Naive B cell (primary cell): ENCODE measurements around the gene KANK4. TPM values are rescaled to one million over a fixed set of nuclear protein-coding genes. Genes with fewer than 3 reads are reported as not detected.

ENCODE experiments used
- ATAC-seq, 2 donors: fragments of 150-1000 bp; cut with Tn5 transposase; 2 replicates each; pipeline ENCODE4 v1.10.0; 2021; ENCODE audit warnings: low read depth in 2 of 2, mild to moderate bottlenecking in 2 of 2, moderate library complexity in 2 of 2
- DNase-seq: peaks from one replicate; pipeline ENCODE4 v3.0.0; 2022
- H3K27ac Mint-ChIP-seq, 6 donors: one replicate each; pipeline ENCODE4 v1.8.0; 2020 to 2022; ENCODE audit warnings: mild to moderate bottlenecking in 6 of 6, mixed read lengths in 6 of 6, moderate library complexity in 5 of 6, inconsistent platforms in 2 of 6
- H3K27me3 Mint-ChIP-seq, 3 donors: one replicate each; pipeline ENCODE4 v1.8.0; 2021 to 2022; ENCODE audit warnings: mixed read lengths in 3 of 3, mild to moderate bottlenecking in 1 of 3
- H3K36me3 Mint-ChIP-seq, 2 donors: one replicate each; pipeline ENCODE4 v1.8.0; 2020 to 2022; ENCODE audit warnings: mixed read lengths in 2 of 2, inconsistent platforms in 1 of 2, mild to moderate bottlenecking in 1 of 2
- H3K4me1 Mint-ChIP-seq, 3 donors: one replicate each; pipeline ENCODE4 v1.8.0; 2020 to 2022; ENCODE audit warnings: mixed read lengths in 3 of 3, inconsistent platforms in 1 of 3, mild to moderate bottlenecking in 1 of 3, moderate library complexity in 1 of 3
- H3K4me3 Mint-ChIP-seq, 8 donors: one replicate each; pipeline ENCODE4 v1.8.0; 2020 to 2022; ENCODE audit warnings: mild to moderate bottlenecking in 8 of 8, mixed read lengths in 8 of 8, moderate library complexity in 8 of 8, inconsistent platforms in 2 of 8
- H3K9me3 Mint-ChIP-seq, 7 donors: one replicate each; pipeline ENCODE4 v1.8.0; 2020 to 2022; ENCODE audit warnings: mixed read lengths in 7 of 7, mild to moderate bottlenecking in 5 of 7, inconsistent platforms in 2 of 7, moderate library complexity in 1 of 7
- polyA plus RNA-seq, 6 donors: library from polyadenylated mRNA; unstranded; fragments of 300-500 nt; fragmentation: Illumina TruSeq; gene quantifications; one replicate each; pipeline ENCODE4 v1.2.3, GENCODE V29; 2021; ENCODE audit warnings: low read depth in 6 of 6

The KANK4 gene
- polyA plus RNA-seq, 6 donors from 2014 or later, result not detected

DNA sequence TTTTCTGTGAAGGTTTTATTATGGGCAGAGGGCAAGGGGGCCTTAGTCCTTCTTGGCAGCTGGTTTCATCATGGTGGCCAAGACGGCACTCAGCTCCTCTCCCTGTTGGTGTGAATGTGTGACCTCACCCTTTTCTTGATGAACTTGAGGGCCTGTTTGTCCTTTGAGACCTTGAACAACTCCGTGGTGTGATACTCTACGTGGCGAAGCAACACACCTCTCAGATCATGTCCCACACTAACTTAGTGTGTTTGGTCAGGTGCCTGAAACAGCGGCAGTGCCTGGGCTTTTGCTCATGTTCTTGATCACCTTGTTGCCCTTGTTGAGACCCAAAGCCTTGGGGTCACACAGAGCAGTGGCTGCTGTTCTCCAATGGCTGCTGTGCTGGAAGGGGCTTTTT, 111.1 kb downstream of the KANK4 start:
- ATAC-seq (no peak), DNase-seq (no peak)
- Mint-ChIP-seq H3K4me3 (peak overlapping the region in 1 of 8 donors; percentile 11), H3K9me3 (peaks cover 7 to 32% (median 26%) of the 10 kb centered on the region in 7 donors), H3K36me3 (peaks cover 5 to 11% of the 10 kb centered on the region in 2 donors), H3K4me1 (no peaks in the 10 kb centered on the region), H3K27ac (no peak overlapping the region), H3K27me3 (peaks cover 0 to 9% (median 4%) of the 10 kb centered on the region in 3 donors)

DNA sequence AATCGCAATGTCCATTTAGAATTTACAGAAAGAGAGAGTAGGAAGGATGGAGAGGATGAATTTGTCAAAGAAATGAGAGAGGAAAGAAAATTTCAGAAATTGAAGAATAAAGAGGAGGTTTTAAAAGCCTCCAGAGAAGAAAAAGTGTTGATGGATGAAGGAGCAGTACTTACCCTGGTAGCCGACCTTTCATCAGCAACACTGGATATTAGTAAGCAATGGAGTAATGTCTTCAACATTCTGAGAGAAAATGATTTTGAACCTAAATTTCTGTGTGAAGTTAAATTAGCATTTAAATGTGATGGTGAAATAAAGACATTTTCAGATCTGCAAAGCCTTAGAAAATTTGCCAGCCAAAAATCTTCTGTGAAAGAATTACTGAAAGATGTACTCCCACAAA, 112.0 kb downstream of the KANK4 start:
- Mint-ChIP-seq H3K27ac (no peak overlapping the region), H3K4me1 (no peaks in the 10 kb centered on the region), H3K4me3 (no peak overlapping the region), H3K36me3 (peaks cover 5 to 11% of the 10 kb centered on the region in 2 donors), H3K9me3 (peaks cover 7 to 30% (median 24%) of the 10 kb centered on the region in 7 donors), H3K27me3 (peaks cover 0 to 9% (median 4%) of the 10 kb centered on the region in 3 donors)
- DNase-seq (no peak), ATAC-seq (no peak)

DNA sequence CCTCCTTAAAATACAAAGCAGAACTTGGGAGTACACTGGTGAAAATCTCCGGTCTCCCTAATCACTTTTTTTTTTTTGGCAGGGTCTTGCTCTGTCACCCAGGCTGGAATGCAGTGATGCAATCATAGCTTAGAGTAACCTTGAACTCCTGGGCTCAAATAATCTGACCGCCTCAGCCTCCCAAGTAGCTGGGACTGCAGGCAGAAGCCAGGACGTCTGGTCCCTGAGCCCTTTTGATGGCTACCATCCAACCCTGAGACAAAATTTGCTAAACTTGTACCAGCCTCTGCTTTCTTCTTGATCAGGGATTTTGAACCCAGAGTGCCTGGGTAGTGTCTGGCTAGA, 120.5 kb downstream of the KANK4 start:
- Mint-ChIP-seq H3K36me3 (peaks cover 6 to 8% of the 10 kb centered on the region in 2 donors), H3K4me3 (peak overlapping the region in 1 of 8 donors; percentile 47), H3K9me3 (peaks cover 2 to 12% (median 11%) of the 10 kb centered on the region in 7 donors), H3K27ac (no peak overlapping the region), H3K27me3 (peaks cover 21 to 42% (median 29%) of the 10 kb centered on the region in 3 donors), H3K4me1 (peaks cover 0 to 10% (median 5%) of the 10 kb centered on the region in 3 donors)
- ATAC-seq (no peak), DNase-seq (no peak)

DNA sequence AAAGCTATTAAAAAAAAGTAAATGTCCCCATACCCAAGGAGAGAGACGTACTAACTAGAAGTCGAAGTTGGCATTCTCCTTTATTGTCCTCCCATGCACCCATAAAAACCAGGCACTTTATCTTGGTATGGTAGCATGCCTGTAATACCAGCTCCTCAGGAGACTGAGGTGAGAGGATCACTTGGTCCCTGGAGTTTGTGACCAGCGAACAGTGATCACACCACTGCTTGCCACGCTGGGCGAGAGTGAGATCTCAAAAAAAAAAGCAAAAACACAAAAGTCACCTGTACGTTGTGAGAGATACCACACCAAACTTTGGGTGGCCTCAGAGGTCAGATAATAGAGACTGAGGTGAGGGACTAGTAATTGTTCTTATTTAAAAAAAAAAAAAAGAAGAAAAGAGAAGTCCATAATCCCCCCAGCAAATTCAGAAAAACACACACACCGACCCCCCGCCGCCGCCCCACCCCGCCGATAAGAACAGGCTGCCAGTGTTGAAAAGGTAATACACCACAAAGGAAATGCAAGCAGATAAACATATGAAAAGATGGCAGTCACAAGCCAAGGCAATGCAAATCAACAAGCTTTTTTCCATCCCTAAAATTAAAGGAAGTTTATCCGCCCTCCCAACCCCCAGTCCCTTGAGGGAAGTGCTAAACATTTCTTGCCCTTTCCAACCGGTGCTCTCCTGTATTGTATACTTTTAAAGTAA, 121.0 kb downstream of the KANK4 start:
- ATAC-seq, result no peak
- Mint-ChIP-seq H3K27me3 (peaks cover 26 to 47% (median 33%) of the 10 kb centered on the region in 3 donors), H3K4me3 (no peak overlapping the region), H3K9me3 (peaks cover 2 to 16% (median 11%) of the 10 kb centered on the region in 7 donors), H3K27ac (no peak overlapping the region), H3K4me1 (peaks cover 0 to 10% (median 8%) of the 10 kb centered on the region in 3 donors), H3K36me3 (peaks cover 6 to 8% of the 10 kb centered on the region in 2 donors)
- no peak for DNase-seq

DNA sequence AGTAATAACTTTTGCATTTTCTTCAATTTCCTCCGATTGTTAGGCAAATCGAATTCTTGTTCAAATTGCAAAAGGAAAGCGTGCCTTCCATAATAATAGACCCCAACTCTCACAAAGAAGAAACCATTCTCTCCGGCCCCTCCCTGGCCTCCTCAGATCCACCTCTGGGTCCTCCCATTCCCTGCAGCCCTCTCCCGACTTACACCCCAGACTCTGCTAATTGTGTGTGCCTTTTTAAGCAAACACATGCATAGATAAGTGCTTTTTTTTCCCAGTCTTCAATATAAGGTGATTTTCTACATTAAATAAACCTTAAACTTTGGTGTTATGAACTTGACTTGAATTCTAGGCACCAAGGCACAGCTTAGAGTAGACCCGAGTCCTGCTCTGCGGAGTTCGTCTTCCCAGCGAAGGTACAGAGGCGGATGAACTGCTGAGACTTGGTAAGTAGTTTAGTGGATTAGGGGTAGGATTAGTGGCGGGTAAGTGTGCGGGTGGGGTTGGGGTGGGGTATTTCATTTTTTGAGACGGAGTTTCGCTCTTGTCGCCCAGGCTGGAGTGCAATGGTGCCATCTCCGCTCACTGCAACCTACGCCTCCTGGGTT, 123.0 kb downstream of the KANK4 start:
- Mint-ChIP-seq H3K4me3 (no peak overlapping the region), H3K9me3 (peaks cover 2 to 16% (median 11%) of the 10 kb centered on the region in 7 donors), H3K4me1 (peaks cover 0 to 10% (median 8%) of the 10 kb centered on the region in 3 donors), H3K36me3 (peaks cover 6 to 8% of the 10 kb centered on the region in 2 donors), H3K27me3 (peaks cover 38 to 55% (median 40%) of the 10 kb centered on the region in 3 donors), H3K27ac (no peak overlapping the region)
- no peak for ATAC-seq
- DNase-seq, result no peak

DNA sequence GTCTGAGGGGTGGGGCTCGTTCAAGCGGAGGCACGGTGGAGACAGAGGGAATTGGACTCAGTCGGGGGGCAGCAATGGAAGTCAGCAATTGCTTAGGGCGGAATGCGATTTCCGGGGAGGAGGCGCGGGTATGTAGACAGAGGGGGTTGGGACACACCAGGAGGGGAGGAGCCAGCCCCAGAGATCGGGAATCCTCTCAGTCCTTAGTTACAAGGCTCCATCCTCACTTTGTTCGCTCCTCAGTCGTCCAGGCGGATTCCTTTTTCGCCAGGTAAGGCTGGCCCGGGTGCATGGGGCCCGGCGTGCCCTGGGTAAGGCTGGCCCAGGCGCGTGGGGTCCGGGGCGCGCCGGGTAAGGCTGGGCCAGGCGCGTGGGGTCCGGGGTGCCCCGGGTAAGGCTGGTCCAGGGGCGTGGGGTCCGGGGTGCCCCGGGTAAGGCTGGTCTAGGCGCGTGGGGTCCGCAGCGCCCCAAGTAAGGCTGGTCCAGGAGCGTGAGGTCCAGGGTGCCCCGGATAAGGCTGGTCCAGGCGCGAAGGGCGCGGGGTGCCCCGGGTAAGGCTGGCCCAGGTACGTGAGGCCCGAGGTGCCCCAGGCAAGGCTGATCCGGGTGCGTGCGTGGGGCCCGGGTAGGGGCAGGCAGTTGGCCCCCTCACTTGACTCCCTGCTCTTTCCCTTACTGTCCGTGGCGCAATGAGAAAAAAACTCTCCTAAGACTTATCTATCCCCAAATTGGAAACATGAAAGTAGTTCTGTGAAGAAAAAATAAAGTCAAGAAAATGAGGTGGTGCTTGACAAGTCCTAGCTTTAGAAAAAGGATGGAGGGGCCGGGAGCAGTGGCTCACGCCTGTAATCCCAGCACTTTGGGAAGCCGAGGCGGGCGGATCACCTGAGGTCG, 124.3 kb downstream of the KANK4 start, which contains the start of gene L1TD1:
Gene L1TD1, plus strand, starts transcription at position 199 of the 894 bp plus-strand sequence. CDS start 11,780 bp downstream, outside the sequence.
- Mint-ChIP-seq H3K27ac (no peak within 1 kb of the TSS), H3K4me3 (peak within 1 kb of the TSS in 4 of 8 donors; percentile 27 to 63 (median 40)), H3K27me3 (peaks cover 38 to 55% (median 40%) of the 10 kb centered on the region in 3 donors), H3K36me3 (peaks cover 6 to 8% of the 10 kb centered on the region in 2 donors), H3K4me1 (peaks cover 0 to 10% (median 8%) of the 10 kb centered on the region in 3 donors), H3K9me3 (peaks cover 2 to 16% (median 11%) of the 10 kb centered on the region in 7 donors)
- ATAC-seq (no peak), DNase-seq (no peak)

DNA sequence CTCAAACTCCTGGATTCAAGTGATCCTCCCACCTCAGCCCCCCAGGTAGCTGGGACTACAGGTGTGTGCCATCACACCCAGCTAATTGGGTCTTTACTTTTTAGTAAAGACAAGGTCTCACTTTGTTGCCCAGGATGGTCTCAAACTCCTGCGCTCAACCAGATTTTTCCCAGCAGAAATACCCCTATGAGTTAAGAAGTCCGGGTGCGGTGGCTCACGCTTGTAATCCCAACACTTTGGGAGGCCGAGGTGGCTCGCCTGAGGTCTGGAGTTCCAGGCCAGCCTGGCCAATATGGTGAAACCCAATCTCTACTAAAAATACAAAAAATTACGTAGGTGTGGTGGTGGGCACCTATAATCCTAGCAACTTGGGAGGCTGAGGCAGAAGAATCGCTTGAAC, 131.1 kb downstream of the KANK4 start:
- H3K4me3 Mint-ChIP-seq, result no peak overlapping the region
- H3K27me3 Mint-ChIP-seq, result peaks cover 6 to 12% (median 10%) of the 10 kb centered on the region in 3 donors
- H3K4me1 Mint-ChIP-seq, result no peaks in the 10 kb centered on the region
- no peak for DNase-seq
- no peaks in the 10 kb centered on the region for H3K36me3 Mint-ChIP-seq
- H3K27ac Mint-ChIP-seq, result no peak overlapping the region
- ATAC-seq, result no peak
- H3K9me3 Mint-ChIP-seq, result peaks cover 0 to 4% (median 0%) of the 10 kb centered on the region in 7 donors

DNA sequence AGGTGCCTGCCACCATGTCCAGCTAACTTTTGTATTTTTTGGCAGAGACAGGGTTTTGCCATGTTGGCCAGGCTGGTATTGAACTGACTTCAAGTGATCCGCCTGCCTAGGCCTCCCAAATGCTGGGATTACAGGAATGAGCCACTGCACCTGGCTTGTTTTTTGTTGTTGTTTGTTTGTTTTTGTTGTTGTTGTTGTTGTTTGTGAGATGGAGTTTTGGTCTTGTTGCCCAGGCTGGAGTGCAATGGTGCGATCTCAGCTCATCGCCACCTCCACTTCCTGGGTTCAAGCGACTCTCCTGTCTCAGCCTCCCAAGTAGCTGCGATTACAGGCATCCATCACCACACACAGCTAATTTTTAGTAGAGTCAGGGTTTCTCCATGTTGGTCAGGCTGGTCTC, 131.7 kb downstream of the KANK4 start:
- ATAC-seq, result no peak

More for the DNA sequence above, 131.7 kb downstream of the KANK4 start:
- Mint-ChIP-seq H3K36me3 (no peaks in the 10 kb centered on the region), H3K9me3 (peaks cover 0 to 4% (median 0%) of the 10 kb centered on the region in 7 donors), H3K4me3 (no peak overlapping the region), H3K27me3 (peaks cover under 1 to 6% (median 5%) of the 10 kb centered on the region in 3 donors), H3K27ac (no peak overlapping the region), H3K4me1 (no peaks in the 10 kb centered on the region)
- DNase-seq, result no peak

Other genes starting within 250 kb of the KANK4 start
- not detected for gene L1TD1, start 124.6 kb downstream of the KANK4 start, polyA plus RNA-seq
- gene USP1, start 117.6 kb upstream of the KANK4 start, polyA plus RNA-seq, result 10 to 100 TPM; 26.0 to 45.8 (median 37.6) TPM